Activated naive CD8-positive, alpha-beta T cell treated with anti-CD3 and anti-CD28 coated beads, Interleukin-2, amount 50 U/mL, for 24 hours (primary cell): Measurements from ENCODE around the gene PNLDC1.
"Not testable (repeated sequence)": the region's sequence is repeated elsewhere in the genome, so short reads cannot be mapped to it uniquely, and the experiment has no call there.

Source experiments
- ATAC-seq: fragments of 150-1000 bp; cut with Tn5 transposase; one replicate; pipeline ENCODE4 v1.10.0; 2021
- DNase-seq: peaks from one replicate; pipeline ENCODE4 v3.0.0; 2021
- H3K27ac Mint-ChIP-seq: one replicate; pipeline ENCODE4 v1.8.0; 2021; ENCODE audit warnings: mild to moderate bottlenecking, mixed read lengths
- H3K27me3 Mint-ChIP-seq: one replicate; pipeline ENCODE4 v1.8.0; 2021; ENCODE audit warnings: mixed read lengths
- H3K36me3 Mint-ChIP-seq: one replicate; pipeline ENCODE4 v1.8.0; 2021; ENCODE audit warnings: low read depth, mixed read lengths
- H3K4me1 Mint-ChIP-seq: one replicate; pipeline ENCODE4 v1.8.0; 2021; ENCODE audit warnings: mixed read lengths
- H3K4me3 Mint-ChIP-seq: one replicate; pipeline ENCODE4 v1.8.0; 2021; ENCODE audit warnings: mild to moderate bottlenecking, moderate library complexity, mixed read lengths
- H3K9me3 Mint-ChIP-seq: one replicate; pipeline ENCODE4 v1.8.0; 2021; ENCODE audit warnings: mixed read lengths

The PNLDC1 gene

DNA sequence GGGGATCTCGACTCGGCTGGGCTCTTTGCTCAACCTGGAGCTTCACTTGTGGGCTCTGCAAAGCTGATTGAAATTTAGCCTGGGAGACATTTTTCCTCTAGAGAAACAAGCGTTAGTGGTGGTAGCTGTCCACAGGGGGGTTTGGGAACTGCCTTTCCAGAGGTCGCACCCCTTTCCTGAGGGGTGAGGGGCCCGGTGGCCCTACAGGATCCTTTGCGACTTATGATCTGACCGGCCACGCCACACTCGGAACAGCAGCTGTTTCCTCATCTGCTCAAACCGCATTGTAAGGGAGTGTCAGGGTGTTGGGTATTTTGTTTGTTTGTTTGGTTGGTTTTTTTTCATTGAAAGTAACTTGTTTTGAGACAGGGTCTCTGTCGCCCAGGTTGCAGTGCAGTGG is 21.0 kb downstream of the PNLDC1 start:
- DNase-seq (no peak), ATAC-seq (no peak)
- no peak overlapping the region for H3K4me3 Mint-ChIP-seq
- H3K27ac Mint-ChIP-seq: no peak overlapping the region
- H3K9me3 Mint-ChIP-seq: no peaks in the 10 kb centered on the region
- H3K36me3 Mint-ChIP-seq: no peaks in the 10 kb centered on the region
- peaks cover 17% of the 10 kb centered on the region for H3K4me1 Mint-ChIP-seq
- no peaks in the 10 kb centered on the region for H3K27me3 Mint-ChIP-seq

DNA sequence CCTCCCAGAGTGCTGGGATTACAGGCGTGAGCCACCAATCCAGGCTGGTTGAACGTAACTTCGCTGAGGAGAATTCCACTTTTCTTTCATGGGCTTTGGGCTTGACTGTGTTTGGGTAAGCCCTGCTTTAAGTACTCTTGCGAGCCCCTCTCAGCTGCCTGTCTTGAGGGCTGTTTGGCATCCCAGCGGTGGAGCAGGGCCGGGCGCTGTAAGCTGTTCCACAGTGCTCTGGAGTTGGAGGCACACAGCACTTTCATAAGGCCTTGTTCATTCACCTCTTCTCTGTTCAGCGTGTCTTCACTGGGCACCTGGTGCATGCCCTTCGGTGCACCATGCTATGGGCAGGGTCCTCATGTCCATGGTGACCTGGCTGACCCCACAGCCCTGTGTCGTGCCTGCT is 21.6 kb downstream of the PNLDC1 start:
- H3K36me3 Mint-ChIP-seq: no peaks in the 10 kb centered on the region
- no peak overlapping the region for H3K4me3 Mint-ChIP-seq
- no peaks in the 10 kb centered on the region for H3K27me3 Mint-ChIP-seq
- no peaks in the 10 kb centered on the region for H3K9me3 Mint-ChIP-seq
- ATAC-seq: no peak
- DNase-seq: no peak
- H3K4me1 Mint-ChIP-seq: peaks cover 17% of the 10 kb centered on the region
- no peak overlapping the region for H3K27ac Mint-ChIP-seq

DNA sequence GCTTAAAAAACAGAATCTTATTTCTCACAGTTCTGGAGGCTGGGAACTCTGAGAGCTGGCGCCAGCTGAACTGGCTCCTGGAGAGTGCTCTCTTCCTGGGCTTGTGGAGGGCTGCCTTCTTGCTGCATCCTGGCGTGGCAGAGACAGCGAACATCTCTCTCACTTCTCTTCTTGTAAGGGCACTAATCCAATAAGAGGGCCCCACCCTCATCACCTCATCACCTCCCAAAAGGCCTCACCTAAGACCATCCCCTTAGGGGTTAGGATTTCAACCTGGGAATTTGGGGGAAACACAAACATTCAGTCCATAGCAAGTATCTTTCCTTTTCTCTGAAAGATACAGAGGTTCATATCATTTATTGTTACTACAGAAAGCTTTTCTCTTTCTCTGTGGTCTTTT is 23.9 kb downstream of the PNLDC1 start:
- Mint-ChIP-seq H3K36me3 (no peaks in the 10 kb centered on the region), H3K4me1 (peaks cover 17% of the 10 kb centered on the region), H3K27me3 (no peaks in the 10 kb centered on the region), H3K9me3 (no peaks in the 10 kb centered on the region), H3K27ac (no peak overlapping the region), H3K4me3 (no peak overlapping the region)
- no peak for ATAC-seq
- DNase-seq: no peak

DNA sequence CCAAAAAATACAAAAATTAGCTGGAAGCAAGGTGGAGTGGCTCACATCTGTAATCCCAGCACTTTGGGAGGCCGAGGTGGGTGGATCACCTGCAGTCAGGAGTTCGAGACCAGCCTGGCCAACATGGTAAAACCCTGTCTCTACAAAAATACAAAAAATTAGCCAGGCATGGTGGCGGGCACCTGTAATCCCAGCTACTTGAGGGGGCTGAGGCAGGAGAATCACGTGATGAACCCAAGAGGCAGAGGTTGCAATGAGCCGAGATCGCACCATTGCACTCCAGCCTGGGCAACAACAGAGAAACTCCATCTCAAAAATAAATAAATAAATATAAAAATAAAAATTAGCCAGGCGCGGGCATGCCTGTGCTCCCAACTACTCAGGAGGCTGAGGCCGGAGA is 24.6 kb downstream of the PNLDC1 start:
- H3K4me1 Mint-ChIP-seq: peaks cover 16% of the 10 kb centered on the region
- not testable (repeated sequence) for H3K9me3 Mint-ChIP-seq, H3K27me3 Mint-ChIP-seq, H3K4me3 Mint-ChIP-seq, H3K36me3 Mint-ChIP-seq, H3K27ac Mint-ChIP-seq, DNase-seq, ATAC-seq

DNA sequence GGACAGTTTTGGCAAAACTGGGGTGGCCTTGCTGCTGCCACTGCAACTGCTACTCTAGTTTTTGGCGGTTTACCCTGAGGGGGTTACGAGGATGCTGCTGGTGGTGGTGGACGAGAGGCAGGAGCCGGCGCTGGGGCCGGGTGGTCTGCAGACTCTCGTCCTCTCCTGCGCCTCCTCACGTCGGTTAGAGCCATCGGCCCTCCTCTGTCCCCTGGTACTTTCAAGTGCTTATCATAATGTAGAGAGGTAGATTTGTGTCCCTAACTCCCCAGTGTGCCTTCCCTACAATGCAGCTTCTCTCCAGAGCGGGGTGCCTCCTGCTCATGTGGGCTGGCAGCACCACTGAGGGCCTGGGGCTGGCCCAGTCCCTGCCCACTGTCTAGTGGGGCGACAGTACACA is 25.9 kb downstream of the PNLDC1 start:
- Mint-ChIP-seq H3K27me3 (no peaks in the 10 kb centered on the region), H3K4me3 (no peak overlapping the region), H3K9me3 (no peaks in the 10 kb centered on the region), H3K4me1 (peaks cover 5% of the 10 kb centered on the region), H3K27ac (no peak overlapping the region), H3K36me3 (no peaks in the 10 kb centered on the region)
- DNase-seq (no peak), ATAC-seq (no peak)

DNA sequence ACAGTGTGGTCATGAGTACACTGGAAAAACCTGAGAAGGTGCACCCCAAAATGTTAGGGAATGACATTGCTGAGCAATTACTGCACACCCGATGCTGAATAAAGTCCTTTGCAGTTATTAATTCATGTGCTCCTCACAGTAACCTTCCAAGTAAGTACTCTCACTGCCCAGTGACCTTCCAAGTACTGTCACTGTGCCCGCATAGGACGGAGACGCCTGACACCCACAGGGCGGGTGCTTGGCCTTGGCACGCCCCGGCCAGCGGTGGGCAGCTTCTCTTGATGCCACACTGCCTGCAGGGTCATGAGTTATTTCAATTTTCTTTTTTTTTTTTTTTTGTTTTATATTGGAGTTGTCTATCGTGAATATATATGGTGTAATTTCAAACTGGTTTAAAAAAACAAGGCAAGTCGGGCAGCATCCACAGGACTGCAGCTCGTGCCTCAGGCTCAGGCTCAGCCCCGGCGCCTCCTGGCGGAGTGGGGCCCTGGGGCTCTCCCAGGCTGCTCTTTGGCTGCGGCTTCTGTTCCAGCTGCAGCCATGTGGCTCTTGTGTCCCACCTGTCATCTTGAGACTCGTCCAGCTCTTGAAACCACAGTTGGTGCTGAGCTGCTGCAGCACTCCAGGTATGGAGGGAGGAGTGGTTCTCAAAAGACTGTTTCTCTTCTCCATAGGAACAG is 27.0 kb downstream of the PNLDC1 start:
- no peak overlapping the region for H3K4me3 Mint-ChIP-seq
- H3K36me3 Mint-ChIP-seq: no peaks in the 10 kb centered on the region
- H3K9me3 Mint-ChIP-seq: no peaks in the 10 kb centered on the region
- no peaks in the 10 kb centered on the region for H3K27me3 Mint-ChIP-seq
- DNase-seq: no peak
- H3K27ac Mint-ChIP-seq: no peak overlapping the region
- peaks cover 5% of the 10 kb centered on the region for H3K4me1 Mint-ChIP-seq
- no peak for ATAC-seq

DNA sequence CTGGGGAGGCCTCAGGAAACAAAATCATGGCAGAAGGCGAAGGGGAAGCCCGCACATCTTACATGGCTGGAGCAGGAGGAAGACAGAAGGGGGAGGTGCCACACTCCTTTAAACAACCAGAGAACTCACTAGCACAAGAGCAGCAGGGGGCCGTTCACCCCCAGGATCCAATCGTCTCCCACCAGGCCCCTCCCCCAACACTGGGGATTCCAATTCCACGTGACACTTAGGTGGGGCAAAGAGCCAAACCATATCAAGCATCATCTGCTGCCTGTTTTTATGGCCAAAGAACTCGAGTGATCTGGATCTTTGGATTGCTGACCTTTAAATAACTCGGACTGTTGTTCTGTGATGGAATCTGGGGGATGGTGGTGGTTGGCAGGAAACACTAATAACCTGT is 28.0 kb downstream of the PNLDC1 start:
- no peak for DNase-seq
- H3K4me3 Mint-ChIP-seq: no peak overlapping the region
- no peaks in the 10 kb centered on the region for H3K36me3 Mint-ChIP-seq
- no peak overlapping the region for H3K27ac Mint-ChIP-seq
- no peak for ATAC-seq
- peaks cover 7% of the 10 kb centered on the region for H3K4me1 Mint-ChIP-seq
- no peaks in the 10 kb centered on the region for H3K9me3 Mint-ChIP-seq
- no peaks in the 10 kb centered on the region for H3K27me3 Mint-ChIP-seq

DNA sequence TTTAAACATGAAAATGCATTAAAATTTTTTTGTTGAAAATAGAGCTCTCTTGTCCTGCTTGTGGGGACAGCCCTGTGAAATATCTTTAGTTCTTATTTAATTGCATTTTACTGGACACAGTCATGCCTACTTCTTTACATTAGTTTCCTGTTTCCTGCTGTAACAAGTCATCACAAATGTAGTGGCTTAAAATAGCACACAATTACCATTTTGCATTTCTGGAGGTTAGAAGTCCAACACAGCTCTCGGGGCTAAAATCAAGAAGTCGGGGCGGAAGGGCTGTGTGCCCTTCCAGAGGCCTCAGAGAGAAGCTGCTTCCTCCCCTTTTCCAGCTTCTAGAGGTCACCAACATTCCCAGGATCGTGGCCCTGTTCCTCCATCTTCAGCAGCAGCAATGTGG is 29.4 kb downstream of the PNLDC1 start:
- Mint-ChIP-seq H3K9me3 (no peaks in the 10 kb centered on the region), H3K36me3 (no peaks in the 10 kb centered on the region), H3K4me3 (no peak overlapping the region), H3K27me3 (no peaks in the 10 kb centered on the region), H3K27ac (no peak overlapping the region), H3K4me1 (peaks cover 11% of the 10 kb centered on the region)
- ATAC-seq (no peak), DNase-seq (no peak)

DNA sequence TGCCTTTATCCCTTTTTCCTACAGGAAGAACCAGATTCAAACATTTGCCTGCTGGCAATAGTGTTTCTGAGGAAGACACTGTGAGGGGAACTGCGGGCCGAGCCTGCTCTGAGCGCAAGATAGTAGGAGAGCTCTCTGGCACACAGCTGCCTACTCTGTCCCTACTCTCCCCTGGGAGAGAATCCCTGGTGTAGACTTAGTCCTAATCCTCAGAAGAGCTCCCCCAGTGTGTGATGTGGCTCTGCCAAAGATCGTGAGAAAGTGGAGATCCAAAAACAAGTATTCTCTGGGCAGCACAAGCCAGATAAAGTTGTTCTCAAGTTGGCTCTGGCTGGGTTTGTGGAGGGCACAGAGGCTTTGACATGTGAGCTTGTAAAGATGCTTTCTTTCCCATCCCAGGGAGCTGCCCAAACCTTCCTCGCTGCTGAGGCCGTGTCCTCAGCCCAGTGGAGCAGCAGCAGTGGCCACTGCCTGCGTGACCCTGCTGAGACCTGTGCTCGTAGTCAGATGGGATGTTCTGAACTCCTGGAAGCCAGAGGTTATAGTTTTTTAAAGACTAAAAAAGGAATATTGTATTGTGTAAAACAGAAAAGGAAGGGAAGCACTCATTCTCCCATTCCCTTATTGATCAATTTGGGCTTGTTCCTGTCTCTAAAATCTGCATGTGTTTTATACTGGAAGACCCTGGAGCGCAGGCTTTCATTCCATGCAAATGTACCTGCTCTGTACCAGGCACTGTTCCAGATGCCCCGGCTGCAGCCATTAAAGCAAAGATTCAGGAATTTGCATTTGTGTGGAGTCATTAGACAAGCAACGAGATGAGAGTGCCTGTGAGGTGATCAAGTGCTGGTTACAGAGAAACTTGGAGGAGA is 30.7 kb downstream of the PNLDC1 start:
- ATAC-seq: no peak
- no peaks in the 10 kb centered on the region for H3K9me3 Mint-ChIP-seq
- H3K4me1 Mint-ChIP-seq: peaks cover 11% of the 10 kb centered on the region
- DNase-seq: no peak
- no peak overlapping the region for H3K27ac Mint-ChIP-seq
- no peaks in the 10 kb centered on the region for H3K36me3 Mint-ChIP-seq
- no peaks in the 10 kb centered on the region for H3K27me3 Mint-ChIP-seq
- H3K4me3 Mint-ChIP-seq: no peak overlapping the region

DNA sequence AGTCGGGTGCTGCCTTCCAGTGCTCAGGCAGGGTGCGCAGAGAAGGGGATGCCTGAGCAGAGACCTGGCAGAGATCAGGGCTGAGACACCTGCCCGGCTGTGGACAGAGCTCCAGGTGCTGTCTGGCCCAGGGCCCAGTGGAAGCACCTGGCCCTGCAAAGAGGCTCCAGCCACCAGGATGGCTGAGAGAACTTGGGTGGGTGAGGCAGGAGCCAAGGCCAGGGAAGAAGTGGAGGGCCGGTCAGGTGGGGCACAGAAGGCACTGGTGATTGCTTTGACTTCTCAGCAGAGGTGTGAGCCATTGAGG is 31.2 kb downstream of the PNLDC1 start:
- Mint-ChIP-seq H3K27ac (no peak overlapping the region), H3K9me3 (no peaks in the 10 kb centered on the region), H3K36me3 (no peaks in the 10 kb centered on the region), H3K4me3 (no peak overlapping the region), H3K4me1 (peaks cover 11% of the 10 kb centered on the region), H3K27me3 (no peaks in the 10 kb centered on the region)
- ATAC-seq (no peak), DNase-seq (no peak)

DNA sequence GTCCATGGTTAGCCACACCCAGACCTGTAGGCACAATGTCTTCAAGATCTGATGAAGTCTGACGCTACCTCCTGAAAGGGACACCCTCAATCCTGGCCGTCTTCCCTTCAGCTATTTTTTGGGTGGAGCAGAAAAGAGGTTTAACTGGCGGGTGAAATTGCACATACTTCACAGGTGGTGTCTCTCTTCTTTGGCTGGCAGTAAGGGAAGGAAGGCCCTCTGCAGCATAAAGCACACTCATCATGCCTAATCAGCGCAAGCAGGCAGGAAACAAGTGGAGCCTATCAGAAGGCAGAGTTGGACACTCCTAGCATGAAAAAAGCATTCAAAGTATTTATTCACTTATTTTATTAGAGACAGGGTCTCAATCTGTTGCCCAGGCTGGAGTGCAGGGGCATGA is 32.9 kb downstream of the PNLDC1 start:
- Mint-ChIP-seq H3K4me1 (peaks cover 11% of the 10 kb centered on the region), H3K4me3 (no peak overlapping the region), H3K9me3 (no peaks in the 10 kb centered on the region), H3K36me3 (no peaks in the 10 kb centered on the region), H3K27me3 (no peaks in the 10 kb centered on the region), H3K27ac (no peak overlapping the region)
- ATAC-seq (no peak), DNase-seq (no peak)

DNA sequence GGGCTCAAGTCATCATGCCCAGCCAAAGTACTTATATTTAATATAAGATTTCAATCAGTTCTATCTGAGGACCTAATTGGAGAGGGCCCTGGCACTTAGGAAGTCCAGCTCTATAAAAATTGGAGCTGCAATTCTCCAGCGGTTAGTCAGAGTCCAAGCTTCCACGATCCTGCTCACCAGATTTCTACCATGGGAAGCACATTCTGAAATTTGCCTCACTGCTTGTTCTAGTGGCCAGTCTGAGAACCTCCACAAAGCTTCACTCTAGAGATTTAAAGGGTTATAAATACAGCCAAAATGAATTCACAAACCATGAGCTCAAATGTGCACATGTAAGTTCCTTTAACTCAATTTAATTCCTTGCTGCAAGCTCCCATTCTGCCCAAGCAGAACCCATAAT is 33.5 kb downstream of the PNLDC1 start:
- H3K4me3 Mint-ChIP-seq: no peak overlapping the region
- H3K36me3 Mint-ChIP-seq: no peaks in the 10 kb centered on the region
- no peaks in the 10 kb centered on the region for H3K9me3 Mint-ChIP-seq
- peaks cover 11% of the 10 kb centered on the region for H3K4me1 Mint-ChIP-seq
- H3K27ac Mint-ChIP-seq: no peak overlapping the region
- DNase-seq (no peak), ATAC-seq (no peak)
- H3K27me3 Mint-ChIP-seq: no peaks in the 10 kb centered on the region

DNA sequence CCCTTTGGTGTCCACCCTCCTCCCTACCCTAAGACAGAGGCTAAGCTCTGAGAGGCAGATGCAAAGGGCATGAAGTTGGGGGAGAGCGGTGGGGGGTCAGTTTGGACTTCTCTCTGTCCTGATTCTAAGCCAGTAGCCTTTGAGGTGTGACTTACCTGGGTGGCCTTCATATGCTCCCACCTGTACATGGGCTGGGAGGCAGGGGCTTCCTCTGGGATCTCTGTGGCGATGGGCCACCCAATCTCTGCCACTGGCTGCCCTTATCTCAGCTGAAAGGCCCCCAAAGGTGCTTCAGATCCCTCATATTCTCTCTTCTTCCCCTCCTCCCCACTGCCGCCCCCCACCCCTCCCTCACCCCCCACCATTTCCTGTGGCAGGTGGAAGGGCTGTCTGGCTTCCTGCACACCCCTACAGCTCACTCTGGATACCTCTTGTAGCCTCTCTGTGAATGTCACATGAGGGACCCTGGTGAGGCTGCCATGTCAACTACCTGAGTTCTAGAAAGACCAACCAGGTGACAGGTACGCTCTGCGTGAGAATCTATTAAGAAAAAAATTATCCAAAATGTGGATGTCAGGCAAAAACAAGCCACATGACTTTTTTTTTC is 34.0 kb downstream of the PNLDC1 start:
- Mint-ChIP-seq H3K9me3 (no peaks in the 10 kb centered on the region), H3K27me3 (no peaks in the 10 kb centered on the region), H3K4me3 (no peak overlapping the region), H3K4me1 (peaks cover 11% of the 10 kb centered on the region), H3K27ac (no peak overlapping the region), H3K36me3 (no peaks in the 10 kb centered on the region)
- ATAC-seq (no peak), DNase-seq (no peak)

DNA sequence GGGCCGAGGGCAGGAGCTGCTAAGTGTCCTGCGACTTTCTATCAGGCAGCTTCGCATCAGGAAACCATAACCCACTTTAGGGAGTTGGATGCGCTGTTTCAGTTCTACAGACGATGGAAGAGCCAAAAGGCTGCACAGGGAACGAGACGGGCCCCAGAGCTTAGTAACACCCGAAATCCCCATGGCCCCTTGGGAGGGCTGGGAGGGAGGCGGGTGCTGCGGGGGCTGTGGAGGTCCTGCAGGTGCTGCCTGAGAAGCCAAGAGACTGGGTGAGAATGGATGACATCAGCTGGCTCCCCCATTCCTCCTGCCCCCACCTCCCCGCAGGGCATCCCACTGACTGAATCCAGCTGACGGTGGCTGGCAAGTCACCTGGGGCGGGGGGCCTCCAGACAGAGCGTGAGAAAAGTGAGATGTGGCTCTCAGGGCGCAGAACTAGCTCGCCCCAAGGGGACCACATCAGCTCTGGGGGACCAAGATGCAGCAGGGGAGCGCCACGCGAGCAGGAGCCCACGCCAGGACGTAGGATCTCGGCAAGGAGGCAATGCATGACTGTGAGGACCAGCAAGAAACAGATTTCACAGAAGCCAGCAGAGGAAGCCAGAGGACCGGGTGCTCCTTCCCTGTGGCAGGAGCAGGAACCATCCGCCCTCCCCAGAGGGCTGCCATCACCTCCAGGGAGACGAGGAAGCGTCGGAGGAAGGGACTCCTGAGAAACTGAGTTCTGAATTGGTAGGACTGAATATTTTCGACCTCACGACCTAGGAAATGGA is 36.8 kb downstream of the PNLDC1 start:
- Mint-ChIP-seq H3K36me3 (no peaks in the 10 kb centered on the region), H3K4me1 (peaks cover 5% of the 10 kb centered on the region), H3K27me3 (no peaks in the 10 kb centered on the region), H3K4me3 (no peak overlapping the region), H3K9me3 (no peaks in the 10 kb centered on the region), H3K27ac (no peak overlapping the region)
- no peak for DNase-seq
- no peak for ATAC-seq

DNA sequence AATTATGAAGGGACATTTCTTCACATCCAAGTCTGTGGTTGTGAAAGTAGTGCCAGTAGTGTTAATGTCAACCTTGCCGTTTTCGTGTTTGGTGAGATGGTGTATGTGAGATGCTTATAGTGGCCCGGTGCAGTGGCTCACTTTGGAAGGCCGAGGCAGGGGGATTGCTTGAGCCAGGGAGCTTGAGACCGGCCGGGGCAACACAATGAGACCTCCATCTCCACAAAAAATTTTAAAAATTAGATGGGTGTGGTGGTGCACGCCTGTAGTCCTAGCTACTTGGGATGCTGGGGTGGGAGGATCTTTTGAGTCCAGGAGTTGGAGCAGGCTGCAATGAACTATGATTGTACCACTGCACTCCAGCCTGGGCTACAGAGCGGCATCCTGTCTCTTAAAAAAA is 37.4 kb downstream of the PNLDC1 start:
- no peak for ATAC-seq
- Mint-ChIP-seq H3K9me3 (no peaks in the 10 kb centered on the region), H3K4me1 (peaks cover 5% of the 10 kb centered on the region), H3K4me3 (no peak overlapping the region), H3K36me3 (no peaks in the 10 kb centered on the region), H3K27ac (no peak overlapping the region), H3K27me3 (no peaks in the 10 kb centered on the region)
- DNase-seq: no peak
